Glutamatergic neuron (in vitro differentiated cells): ENCODE data around the gene IL2RA. TPM values are rescaled to one million over a fixed set of nuclear protein-coding genes. Genes with fewer than 3 reads are reported as not detected.

ENCODE experiments used
- DNase-seq: peaks from one replicate; pipeline ENCODE4 v3.0.0; 2022
- H3K27ac Mint-ChIP-seq: one replicate; pipeline ENCODE4 v1.8.0; 2020; ENCODE audit warnings: mild to moderate bottlenecking, mixed read lengths, inconsistent platforms; ENCODE audit not compliant: unreplicated experiment
- H3K27me3 Mint-ChIP-seq: one replicate; pipeline ENCODE4 v1.8.0; 2020; ENCODE audit warnings: mild to moderate bottlenecking, moderate library complexity, mixed read lengths, inconsistent platforms; ENCODE audit not compliant: unreplicated experiment
- H3K36me3 Mint-ChIP-seq: one replicate; pipeline ENCODE4 v1.8.0; 2020; ENCODE audit warnings: mild to moderate bottlenecking, mixed read lengths, inconsistent platforms; ENCODE audit not compliant: unreplicated experiment
- H3K4me1 Mint-ChIP-seq: one replicate; pipeline ENCODE4 v1.8.0; 2020; ENCODE audit warnings: mild to moderate bottlenecking, low read depth, mixed read lengths, inconsistent platforms; ENCODE audit not compliant: unreplicated experiment
- H3K4me3 Mint-ChIP-seq: one replicate; pipeline ENCODE4 v1.8.0; 2020; ENCODE audit warnings: mild to moderate bottlenecking, mixed read lengths, inconsistent platforms; ENCODE audit not compliant: unreplicated experiment
- H3K9me3 Mint-ChIP-seq: one replicate; pipeline ENCODE4 v1.8.0; 2020; ENCODE audit warnings: mild to moderate bottlenecking, moderate library complexity, mixed read lengths, inconsistent platforms; ENCODE audit not compliant: unreplicated experiment
- total RNA-seq: library from RNA; stranded (reverse); fragmentation: NEBNext Ultra II Directional; extraction: Animal tissue kit (Norgen Biotek cat#: 25700); gene quantifications from one replicate; pipeline ENCODE4 v1.2.1, GENCODE V29; 2021; ENCODE audit not compliant: unreplicated experiment
- TF ChIP-seq, protein P1 (sequence below): fragments of 200-600 bp; sonication (generic); IDR thresholded peaks from one replicate; pipeline ENCODE4 v1.5.0; 2021; ENCODE audit not compliant: partially characterized antibody, unreplicated experiment

IL2RA gene
- total RNA-seq, 1 donor from 2014 or later: not detected

DNA sequence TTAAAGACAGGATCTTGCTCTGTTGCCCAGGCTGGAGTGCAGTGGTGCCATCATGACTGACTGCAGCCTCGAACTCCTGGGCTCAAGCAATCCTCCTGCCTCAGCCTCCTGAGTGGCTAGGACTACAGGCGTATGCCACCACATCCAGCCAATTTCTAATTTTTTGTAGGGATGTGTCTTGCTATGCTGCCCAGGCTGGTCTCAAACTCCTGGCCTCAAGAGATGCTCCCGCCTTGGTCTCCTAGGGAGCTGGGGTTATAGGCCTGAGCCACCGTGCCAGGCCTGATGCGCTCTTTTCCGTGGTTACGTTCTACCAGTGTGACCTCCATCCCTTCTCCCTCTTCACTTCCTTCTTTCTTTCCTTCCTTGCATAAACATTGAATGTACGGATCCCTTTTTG lies 50.6 kb downstream of the IL2RA start:
- peaks cover 3% of the 10 kb centered on the region for H3K9me3 Mint-ChIP-seq
- no peak overlapping the region for H3K27ac Mint-ChIP-seq
- peaks cover 1% of the 10 kb centered on the region for H3K4me1 Mint-ChIP-seq
- no peak for DNase-seq
- H3K4me3 Mint-ChIP-seq: no peak overlapping the region
- peaks cover 6% of the 10 kb centered on the region for H3K36me3 Mint-ChIP-seq
- TF ChIP-seq, protein P1, sequence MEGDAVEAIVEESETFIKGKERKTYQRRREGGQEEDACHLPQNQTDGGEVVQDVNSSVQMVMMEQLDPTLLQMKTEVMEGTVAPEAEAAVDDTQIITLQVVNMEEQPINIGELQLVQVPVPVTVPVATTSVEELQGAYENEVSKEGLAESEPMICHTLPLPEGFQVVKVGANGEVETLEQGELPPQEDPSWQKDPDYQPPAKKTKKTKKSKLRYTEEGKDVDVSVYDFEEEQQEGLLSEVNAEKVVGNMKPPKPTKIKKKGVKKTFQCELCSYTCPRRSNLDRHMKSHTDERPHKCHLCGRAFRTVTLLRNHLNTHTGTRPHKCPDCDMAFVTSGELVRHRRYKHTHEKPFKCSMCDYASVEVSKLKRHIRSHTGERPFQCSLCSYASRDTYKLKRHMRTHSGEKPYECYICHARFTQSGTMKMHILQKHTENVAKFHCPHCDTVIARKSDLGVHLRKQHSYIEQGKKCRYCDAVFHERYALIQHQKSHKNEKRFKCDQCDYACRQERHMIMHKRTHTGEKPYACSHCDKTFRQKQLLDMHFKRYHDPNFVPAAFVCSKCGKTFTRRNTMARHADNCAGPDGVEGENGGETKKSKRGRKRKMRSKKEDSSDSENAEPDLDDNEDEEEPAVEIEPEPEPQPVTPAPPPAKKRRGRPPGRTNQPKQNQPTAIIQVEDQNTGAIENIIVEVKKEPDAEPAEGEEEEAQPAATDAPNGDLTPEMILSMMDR: no peak
- peaks cover 2% of the 10 kb centered on the region for H3K27me3 Mint-ChIP-seq

DNA sequence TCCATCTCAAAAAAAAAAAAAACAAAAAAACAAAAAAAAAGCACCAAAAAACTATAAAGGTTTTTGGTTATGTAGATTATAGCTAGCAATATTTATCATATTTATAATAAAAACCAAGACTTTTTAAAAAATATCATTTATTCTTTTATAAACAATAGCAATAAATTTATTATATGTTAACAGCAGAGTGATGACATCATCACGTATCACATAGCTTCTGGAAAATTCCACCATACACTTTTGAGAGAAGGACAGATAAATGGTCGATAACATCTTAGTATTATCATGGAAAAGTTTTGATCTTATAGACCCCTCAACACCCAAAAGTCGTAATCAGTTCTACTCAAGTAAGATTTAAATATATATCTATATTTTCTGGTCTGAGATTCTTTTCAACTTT lies 51.6 kb downstream of the IL2RA start:
- Mint-ChIP-seq H3K4me3 (no peak overlapping the region), H3K36me3 (peaks cover 6% of the 10 kb centered on the region), H3K9me3 (peaks cover 3% of the 10 kb centered on the region), H3K27me3 (peaks cover 2% of the 10 kb centered on the region), H3K27ac (no peak overlapping the region), H3K4me1 (peaks cover 1% of the 10 kb centered on the region)
- no peak for DNase-seq
- TF ChIP-seq, protein P1: no peak

DNA sequence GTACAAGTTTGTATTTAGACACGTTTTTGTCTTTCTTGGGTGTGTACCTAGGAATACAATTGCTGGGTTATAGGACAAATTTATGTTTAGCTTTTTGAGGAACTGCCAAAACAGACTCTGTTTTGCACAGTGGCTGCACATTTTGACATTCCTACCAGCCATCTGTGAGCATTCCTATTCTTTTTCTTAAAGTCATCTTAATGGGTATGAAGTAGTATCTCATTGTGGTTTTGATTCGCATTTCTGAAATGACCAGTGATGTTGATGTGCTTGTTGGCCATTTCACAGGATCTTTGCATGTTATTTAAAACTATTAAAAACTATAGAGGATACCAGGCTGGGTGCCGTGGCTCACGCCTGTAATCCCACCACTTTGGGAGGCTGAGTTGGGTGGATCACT lies 52.2 kb downstream of the IL2RA start:
- H3K27ac Mint-ChIP-seq: no peak overlapping the region
- H3K4me3 Mint-ChIP-seq: no peak overlapping the region
- H3K27me3 Mint-ChIP-seq: peaks cover 2% of the 10 kb centered on the region
- H3K36me3 Mint-ChIP-seq: peaks cover 6% of the 10 kb centered on the region
- peaks cover 3% of the 10 kb centered on the region for H3K9me3 Mint-ChIP-seq
- TF ChIP-seq, protein P1: no peak
- H3K4me1 Mint-ChIP-seq: peaks cover 1% of the 10 kb centered on the region
- DNase-seq: no peak

DNA sequence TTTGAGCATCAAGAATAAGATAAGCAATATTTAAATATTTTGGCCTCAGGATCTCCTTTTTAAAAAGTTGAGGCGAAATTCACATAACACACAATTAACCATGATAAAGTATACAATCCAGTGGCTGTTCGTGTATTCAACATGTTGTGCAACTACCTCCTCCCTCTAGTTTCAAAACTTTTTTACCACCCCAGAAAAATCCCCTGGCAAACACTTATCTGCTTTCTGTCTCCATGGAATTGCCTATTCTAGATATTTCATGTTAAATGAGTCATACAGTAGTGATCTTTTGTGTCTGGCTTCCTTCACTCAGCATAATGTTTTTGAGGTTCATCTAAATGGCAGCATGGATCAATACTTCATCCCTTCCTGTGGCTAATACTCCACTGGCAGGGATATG lies 53.0 kb downstream of the IL2RA start:
- peaks cover 2% of the 10 kb centered on the region for H3K27me3 Mint-ChIP-seq
- H3K9me3 Mint-ChIP-seq: peaks cover 3% of the 10 kb centered on the region
- H3K4me3 Mint-ChIP-seq: no peak overlapping the region
- no peak overlapping the region for H3K27ac Mint-ChIP-seq
- TF ChIP-seq, protein P1: no peak
- peaks cover 6% of the 10 kb centered on the region for H3K36me3 Mint-ChIP-seq
- H3K4me1 Mint-ChIP-seq: peaks cover under 1% of the 10 kb centered on the region
- DNase-seq: no peak

DNA sequence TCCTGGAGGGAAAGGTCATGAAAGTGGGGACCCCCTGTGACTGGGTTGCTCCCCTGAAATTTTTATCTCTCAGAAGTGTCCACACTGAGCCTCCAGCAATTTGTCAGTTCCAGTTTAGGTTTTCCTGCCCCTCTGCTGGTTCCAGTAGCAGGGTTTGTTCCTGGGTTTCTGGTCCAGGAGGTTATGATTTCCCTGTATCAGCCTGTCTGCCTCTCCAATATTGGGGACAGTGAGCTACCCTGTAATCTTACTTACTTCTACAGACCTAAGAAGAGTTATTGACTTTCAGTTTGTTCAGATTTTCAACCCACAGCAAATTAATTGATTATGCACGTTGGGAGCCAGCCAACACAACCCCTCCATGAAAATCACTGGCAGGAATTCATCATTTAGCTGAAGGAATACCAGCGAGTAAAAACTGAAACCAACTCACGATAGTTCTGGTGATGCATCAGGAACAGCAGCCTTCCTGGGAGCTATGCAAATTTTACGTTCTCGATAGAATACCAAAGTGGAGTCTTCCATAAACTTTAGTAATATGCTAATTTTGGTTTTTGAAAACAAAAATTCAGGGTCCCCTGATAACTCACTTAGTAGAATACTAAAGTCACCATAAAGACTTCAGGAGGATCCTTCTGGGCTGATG lies 53.5 kb downstream of the IL2RA start:
- Mint-ChIP-seq H3K4me3 (no peak overlapping the region), H3K4me1 (no peaks in the 10 kb centered on the region), H3K36me3 (peaks cover 6% of the 10 kb centered on the region), H3K9me3 (peaks cover 3% of the 10 kb centered on the region), H3K27ac (no peak overlapping the region), H3K27me3 (peaks cover 2% of the 10 kb centered on the region)
- TF ChIP-seq, protein P1: no peak
- no peak for DNase-seq
